DMS53 treated with DMSO at 0.1 percent for 48 hours (cell line): ENCODE measurements around the gene PCSK5.

ENCODE experiments used
- DNase-seq: peaks from one replicate; lab custom pipeline; 2025; ENCODE audit not compliant: unreplicated experiment; lab: John Stamatoyannopoulos, UW

Gene PCSK5

DNA sequence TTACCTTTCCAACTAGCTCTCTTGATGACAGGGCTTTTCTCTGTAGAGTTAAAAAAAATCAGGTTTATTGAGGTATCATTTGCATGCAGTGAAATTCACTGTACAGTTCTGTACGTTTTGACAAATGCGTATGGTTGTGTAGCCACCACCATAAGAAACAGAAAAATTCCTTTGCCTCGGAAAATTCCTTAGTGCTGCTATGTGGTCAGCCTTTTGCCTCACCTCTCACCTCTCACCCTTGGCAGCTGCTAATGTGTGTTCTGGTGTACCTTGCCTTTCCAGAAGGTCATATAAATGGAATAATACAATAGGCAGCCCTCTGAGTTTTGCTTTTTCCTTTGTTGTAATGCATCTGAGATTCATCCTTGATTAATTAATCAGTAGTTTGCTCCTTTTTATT lies 28.4 kb downstream of the PCSK5 start:
- no peak for DNase-seq

DNA sequence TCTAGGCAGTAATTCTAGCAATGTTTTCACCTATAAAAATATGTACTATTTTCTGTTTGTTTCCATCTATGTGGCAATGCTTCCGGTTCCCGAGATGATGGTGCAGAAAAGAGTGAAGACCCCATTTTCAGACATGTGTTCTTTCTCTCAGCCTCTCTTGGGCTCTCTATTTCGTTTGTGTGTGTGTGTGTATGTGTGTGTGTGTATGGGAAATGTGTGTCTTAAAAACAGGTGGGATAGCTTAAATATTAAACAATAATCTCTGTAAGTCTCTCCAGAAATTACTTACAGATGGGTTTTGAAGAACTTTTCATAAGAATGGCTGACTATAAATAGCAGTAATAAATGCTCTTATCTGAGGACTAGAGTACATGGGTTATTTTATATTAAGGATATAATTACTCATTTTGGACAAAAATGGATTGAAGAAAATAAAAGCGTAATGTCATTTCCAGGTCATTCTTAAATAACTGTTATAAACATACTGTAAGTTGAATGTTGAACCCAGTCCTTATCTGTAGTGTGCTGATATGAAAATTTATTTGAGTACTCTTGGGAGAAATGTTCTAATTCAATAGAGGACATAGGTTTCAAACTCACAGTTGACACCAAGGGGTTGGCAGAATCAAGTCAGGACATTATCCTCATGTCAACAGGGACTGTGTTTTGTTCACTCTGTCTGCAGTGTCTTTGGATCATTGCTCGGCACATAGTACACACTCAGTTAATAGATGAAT lies 31.1 kb downstream of the PCSK5 start:
- DNase-seq, result no peak

DNA sequence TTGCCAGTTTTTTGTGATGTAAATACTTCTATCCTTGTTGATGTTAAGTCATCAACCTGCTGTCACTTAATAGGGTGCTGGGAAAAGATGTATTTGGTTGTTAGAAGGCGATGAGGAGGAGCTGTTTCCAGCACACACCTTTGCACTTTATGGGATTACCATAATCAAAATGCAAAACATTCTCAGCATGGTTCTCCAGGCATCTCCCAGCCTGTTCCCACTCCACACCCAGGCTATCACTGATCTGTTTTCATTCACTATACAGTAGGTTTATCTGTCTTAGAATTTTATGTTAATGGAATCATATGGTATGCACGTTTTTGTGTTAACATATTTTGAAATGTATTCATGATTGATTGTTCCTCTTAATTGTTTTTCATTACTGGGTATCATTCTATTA lies 35.9 kb downstream of the PCSK5 start:
- DNase-seq, result no peak

DNA sequence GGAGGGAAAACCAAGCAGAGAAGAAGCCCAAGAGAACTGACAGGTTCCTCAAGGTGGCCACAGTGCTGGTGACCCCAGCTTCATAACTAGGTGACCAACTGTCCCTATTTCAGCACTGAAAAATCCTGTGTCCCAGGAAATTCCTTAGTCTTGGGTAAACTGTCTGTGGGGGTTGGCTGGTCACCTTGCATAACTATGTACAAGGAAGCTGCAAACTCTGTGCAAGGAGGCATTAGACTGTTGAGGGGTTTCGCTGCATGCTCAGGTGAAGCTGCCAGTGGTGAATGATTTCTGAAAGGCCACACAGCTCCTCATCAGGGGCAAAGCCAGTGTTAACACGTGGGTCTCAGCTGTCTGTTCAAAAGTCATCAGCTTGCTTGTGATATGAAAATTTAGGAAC lies 36.9 kb downstream of the PCSK5 start:
- DNase-seq, result no peak

DNA sequence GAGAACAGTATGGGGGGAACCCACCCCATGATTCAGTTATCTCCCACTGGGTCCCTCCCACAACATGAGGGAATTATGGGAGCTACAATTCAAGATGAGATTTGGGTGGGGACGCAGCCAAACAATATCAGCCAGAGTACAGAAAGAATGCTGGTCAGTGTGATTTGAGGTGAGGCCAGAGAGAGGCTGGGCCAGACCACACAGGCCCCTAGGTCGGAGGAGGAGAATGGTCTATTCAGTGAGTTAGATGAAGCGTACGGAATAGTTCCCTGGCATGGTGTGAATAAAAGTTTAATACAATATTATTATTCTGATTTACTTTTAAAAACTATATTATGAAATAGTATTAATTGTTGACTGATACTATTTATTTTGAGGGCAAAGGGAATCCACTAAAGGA lies 39.7 kb downstream of the PCSK5 start:
- DNase-seq, result no peak

DNA sequence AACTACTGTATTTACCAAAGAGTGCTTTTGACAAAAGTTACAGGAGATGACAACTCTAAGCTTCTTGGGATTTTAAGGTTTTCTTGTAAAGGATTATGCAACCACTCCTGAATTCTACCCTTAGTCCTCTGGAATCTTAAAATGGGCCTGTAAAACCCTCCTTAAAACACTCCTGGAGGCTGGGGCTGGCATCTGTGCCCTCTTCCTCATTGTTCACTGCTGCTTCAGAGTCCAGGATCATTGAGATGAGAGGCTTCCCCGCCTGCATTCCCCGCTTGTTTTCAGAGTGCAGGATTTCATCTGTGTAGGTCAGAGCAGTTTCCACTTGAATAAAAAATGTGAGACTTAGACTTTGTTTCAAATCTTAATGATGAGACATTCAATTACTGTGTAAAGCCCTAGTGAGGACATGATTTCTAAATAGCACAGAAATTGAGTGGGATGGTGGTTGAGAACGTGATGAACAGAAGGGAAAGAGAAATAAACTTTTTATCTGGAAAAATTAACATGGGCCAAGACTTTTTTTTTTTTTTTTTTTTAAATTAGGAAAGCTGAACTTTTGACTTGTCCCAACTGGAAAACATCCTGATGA lies 40.4 kb downstream of the PCSK5 start:
- DNase-seq, result no peak

DNA sequence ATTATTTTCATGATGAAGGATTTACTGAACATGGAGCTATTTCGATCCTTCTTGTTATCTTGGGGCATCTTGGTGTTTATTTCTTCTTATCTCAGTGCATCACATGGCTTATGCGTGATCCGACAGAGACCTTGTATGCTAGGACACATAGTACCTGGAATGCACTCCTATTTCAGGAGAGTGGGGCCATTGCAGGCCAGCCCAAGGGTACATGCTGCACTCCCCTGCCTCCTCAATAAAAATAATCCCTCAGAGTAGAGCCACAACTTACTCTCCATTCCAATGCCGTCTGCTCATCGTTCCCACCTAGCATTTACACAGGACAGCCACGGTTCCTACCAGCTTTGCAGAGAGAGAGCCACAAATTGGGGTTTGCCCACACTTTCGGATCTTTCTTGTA lies 43.5 kb downstream of the PCSK5 start:
- DNase-seq, result no peak

DNA sequence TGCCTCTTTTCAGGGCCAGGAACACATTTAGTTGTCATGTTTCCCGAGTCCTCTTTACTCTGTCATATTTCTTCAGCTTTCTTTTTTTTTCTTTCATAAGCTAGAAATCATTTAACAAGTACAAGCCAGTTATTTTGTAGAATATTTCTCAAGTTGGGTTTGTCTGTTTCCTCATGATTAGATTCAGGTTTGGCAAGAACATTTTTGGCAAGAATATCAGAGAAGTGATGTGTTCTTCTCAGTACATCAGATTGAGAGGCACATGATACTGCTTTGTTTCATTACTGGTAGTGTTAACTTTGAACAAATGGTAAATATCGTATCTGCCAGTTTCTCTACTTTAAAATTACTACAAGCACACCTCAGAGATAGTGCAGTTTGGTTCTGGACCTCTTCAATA lies 45.1 kb downstream of the PCSK5 start:
- no peak for DNase-seq

DNA sequence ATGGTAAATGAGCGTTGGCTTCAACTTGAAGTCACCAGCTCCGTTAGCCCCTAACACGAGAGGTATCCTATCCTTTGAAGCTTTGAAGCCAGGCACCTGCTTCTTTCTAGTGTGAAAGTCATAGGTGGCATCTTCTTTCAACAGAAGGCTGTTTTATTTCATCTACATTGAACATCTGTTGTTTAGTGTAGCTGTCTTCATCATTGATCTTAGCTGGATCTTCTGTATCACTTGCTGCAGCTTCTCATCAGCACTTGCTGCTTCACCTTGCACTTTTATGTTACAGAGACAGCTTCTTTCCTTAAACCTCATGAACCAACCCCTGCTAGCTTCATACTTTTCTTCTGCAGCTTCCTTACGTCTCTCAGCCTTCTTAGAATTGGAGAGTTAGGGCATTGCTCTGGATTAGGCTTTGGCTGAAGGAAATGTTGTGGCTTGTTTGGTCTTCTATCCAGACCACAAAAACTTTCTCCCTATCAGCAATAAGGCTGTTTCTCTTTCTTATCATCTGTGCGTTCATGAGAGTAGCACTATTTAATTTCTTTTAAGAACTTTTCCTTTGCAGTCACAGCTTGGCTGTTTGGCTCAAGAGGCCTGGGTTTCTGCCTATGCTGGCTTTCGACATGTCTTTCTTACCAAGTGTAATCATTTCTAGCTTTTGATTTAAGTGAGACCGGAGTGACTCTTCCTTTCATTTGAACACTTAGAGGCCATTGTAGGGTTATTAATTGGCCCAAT lies 47.2 kb downstream of the PCSK5 start:
- DNase-seq, result no peak

DNA sequence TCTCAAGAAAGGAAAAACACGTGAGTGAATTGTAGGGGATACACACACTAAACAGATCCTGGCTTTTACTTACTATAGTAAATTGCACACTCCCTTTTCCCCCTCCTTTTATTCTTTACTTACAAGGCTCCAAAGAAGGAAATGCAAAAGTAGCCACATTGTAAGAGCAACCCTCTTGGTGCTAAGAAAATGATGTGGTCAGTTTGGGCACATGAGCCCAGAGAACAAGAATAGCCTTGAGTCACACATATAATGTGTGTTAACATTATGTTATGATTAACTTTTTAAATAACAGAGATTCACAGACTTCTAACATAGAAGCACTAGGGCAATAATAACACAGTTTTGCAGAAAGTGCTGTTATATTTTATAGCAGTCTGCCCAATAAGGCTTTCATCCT lies 48.5 kb downstream of the PCSK5 start:
- no peak for DNase-seq

DNA sequence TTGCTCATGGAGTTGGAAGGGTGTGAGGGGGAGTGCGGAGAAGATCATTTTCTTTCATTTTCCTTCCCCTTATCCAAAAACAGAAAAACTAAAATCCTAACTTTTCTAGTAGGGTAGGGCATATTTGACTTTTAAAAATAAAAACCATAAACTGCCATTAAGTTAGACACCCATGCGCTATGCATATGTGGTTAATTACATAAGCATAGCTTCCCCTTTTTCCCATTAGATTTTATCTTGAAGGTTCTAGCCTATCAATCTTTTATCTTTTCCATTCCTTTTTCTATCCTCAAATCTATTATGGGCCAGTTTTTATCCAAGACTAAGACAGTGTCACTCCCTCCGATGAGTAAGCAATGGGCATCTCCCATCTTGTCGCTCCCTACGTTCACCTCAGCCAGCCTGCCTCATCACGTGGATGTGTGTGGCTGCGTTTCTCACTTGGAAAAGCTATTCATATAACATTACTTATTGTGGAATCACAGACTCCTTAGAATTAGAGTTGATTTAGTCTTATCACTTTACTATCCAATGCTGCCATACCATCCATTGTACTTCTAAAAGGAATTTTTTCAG lies 49.2 kb downstream of the PCSK5 start:
- DNase-seq, result no peak

DNA sequence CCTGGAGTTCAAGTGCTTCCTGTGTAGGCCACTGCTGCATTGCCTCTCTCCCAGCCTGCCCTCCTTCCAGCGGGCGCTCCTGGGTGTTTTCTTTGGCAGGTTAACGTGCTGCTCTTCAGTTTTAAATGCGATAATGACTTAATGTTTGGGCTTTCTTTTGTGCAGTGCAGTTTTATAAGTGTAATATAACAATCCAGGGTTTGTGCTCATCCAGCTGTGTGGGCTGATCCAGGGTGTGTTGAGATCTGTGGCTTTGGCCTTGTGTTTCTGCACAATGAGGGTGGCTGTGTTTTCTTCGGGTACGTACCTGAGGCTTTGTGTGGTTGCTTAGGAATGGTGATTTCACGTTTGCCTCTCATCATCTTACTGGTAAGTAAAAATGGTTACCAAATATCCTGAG lies 50.6 kb downstream of the PCSK5 start:
- no peak for DNase-seq

DNA sequence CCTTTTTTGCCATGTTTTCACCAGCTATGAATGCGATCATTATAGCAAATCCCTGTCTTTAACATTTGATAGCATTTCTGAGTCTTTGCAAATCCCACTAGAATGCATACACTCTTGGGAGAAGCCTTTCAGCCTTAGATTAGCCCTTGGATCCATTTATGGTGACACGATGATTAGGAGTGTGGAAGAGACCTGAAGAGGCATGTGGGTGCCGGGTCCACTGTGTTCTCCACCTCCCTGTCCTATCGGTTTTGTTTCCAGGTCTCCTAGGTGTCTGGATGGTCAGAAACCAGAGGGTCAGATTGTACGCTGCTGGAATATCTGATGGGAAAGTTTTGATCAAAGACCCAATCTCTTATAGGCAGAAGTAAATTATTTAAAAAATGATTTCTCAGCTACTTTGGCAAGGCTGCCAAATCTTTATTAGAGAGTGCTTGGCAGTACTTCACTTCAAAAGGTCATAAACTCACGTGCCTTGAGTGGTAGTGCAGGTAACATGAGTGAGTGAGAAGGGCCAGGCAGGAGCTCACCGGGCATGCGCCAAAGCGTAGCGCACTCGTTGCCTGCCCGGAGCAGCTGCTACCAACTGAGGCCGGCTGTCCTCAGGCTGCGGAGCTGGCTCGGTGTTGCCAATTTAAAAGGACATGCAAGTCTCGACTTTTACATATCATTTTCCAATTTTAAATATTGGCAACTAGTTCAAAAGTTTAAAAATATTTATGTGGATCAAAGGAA lies 51.3 kb downstream of the PCSK5 start:
- DNase-seq, result no peak

DNA sequence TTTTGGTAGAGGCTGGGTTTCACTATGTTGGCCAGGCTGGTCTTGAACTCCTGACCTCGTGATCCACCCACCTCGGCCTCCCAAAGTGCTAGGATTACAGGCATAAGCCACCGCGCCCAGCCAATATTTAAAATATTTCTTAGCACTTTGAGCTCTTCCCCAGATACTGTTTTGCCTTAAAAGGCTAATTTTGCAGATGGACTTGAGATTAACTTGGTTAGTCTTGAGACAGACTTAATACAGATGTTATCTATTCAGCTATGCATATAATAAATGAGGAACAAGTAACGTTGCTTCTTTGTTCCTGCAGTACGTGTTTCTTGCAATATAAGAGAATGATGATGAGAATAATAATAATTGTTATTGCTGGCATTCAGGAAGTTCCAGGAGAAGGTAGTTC lies 56.3 kb downstream of the PCSK5 start:
- DNase-seq, result no peak

DNA sequence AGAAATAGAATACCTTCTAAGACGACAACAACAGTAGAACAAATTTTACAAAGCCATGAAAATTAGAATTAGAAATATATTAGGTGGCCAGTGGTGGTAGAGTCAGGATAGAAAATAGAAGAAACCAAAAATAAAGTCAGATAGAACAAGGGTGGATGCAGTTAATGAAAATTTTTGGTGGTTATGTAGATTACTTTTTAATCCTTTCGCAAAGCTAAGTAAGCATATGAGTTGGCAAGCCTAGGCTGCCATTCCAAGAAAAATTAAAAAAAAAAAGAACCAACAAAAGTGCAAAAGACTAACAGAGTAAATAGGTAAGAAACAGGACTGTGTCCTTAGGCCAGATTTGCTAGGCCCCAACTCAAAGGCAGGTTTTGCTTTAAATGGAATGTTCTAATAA lies 56.8 kb downstream of the PCSK5 start:
- DNase-seq, result no peak

DNA sequence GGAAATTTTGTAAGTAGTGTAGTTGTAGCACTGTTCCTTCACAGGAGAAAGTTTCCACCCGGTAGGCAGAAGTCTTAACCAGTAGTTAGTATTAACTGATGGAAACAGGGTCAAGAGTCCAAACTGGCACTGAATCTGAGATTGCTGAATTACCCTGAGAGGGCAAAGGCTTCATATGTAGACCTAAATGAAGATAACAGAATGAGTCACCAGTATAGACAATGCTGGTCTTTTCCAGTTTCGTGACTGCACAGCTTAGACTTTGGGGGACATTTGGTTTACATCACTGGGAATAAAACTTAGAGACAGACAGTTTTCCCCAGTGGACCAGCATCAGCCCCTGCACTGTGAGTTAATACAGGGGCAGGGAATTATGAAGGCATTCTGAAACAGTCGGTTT lies 60.5 kb downstream of the PCSK5 start:
- DNase-seq, result no peak

DNA sequence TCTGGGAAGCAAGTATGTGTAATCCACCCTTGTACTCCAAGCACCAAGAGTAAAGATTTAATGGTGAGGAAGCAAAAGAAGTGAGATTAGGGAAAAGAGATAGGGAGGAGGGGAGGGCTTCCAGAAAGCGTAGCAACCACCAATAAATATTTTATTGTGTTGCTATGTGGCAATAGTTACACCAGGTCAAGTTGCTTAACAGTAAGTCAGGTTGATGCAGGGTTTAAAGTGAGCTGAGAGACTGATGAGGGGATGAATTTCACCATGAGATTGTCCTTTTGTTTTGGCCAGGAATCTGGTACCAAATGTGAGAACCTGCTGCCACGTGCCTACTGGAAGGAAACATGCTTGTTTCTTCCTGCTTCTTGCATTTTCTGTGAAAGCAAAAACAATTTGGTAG lies 62.7 kb downstream of the PCSK5 start:
- DNase-seq, result no peak

DNA sequence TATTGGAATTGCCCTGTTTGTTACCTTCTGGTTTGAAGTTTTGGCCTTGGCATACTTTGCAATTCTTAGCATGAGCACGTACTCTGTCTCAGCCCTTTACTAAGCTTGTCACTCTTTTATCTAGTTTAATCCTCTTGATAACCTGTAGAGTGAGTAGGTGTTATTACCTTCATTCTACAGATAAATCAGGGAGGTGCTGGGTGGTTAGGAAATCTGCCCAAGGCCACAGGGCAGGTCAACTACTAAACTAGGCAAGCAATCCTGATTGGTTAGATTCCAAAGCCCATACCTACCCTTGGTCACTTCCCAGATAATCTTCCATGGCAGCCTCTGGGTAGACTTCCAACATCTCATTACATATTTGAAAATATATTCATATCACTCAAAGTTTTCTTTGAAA lies 65.7 kb downstream of the PCSK5 start:
- no peak for DNase-seq

DNA sequence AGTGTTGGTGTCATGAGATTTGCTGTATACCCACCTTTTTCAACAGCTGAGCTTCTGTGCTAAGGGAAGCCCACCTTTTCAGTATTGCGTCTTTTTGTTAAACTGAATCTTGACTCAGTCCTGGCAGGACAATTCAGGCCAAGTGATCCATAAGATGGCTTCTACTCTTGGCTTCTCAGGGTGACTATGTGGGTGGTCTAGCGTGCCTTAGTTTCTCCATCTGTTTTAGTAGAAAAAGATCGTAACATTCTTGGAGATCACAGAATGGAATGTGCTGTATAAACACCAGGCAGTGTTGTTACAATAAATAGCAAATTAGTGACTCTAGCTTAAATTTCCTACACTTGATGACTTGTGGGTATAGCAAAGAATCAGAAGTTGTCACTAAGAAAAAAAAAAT lies 66.6 kb downstream of the PCSK5 start:
- DNase-seq, result no peak

DNA sequence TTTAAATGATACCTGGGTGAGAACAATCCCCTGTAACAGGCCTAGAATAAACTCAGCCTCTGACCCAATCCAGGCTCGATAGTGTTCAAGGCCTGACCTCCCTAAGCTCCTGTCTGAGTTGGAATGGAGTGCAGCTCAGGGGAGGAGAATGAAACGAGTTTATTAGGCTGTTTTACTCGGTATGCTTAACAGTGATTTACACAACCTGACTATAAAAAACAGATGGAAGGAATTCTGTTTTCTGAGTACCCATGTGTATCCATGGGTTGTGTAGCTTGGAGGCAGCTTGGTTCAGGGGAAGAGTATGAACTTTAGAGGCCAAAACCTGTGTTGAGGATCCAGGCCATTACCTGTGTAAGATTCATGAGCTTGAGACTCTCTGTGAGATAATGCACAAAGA lies 67.8 kb downstream of the PCSK5 start:
- DNase-seq, result no peak

DNA sequence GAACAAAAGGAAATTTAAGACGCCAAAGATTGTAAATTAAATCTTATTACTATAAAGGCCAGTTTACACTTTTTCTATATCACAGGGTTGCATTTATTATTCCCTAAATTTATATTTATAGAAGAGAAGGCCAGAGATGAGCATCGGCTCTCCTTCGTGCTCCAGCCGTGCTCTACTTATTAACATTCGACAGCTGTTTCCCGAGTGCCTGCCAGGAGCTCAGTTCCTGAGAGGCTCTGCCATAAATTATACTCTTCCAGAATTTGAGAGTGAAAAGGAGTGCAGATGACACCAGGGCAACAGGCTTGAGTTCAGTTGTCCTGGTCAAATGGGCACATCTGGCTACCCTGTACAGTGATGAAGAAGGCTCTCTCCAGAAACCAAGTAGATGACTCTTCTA lies 70.1 kb downstream of the PCSK5 start:
- DNase-seq, result no peak
